Endothelial cell of umbilical vein (primary cell): Measurements from ENCODE around the gene AUTS2. TPM values are rescaled to one million over a fixed set of nuclear protein-coding genes. Genes with fewer than 3 reads are reported as not detected.
"Not testable (repeated sequence)": the region's sequence is repeated elsewhere in the genome, so short reads cannot be mapped to it uniquely, and the experiment has no call there.

Experiments used
- BruUV-seq: library from RNA; stranded (reverse); fragments of 400-500 nt; replicated peaks from 2 replicates; lab custom pipeline; 2021; lab: Mats Ljungman, UMichigan
- CTCF ChIA-PET: fragments of 300-600, 350-600 bp; sonication (Branson Sonifier 250); formaldehyde crosslinking; loops from one replicate; lab custom pipeline; 2021; ENCODE audit warnings: antibody characterized with exemption, inconsistent platforms; lab: Charles Lee
- POLR2A ChIA-PET: fragments of 300-600, 350-600 bp; sonication (Branson Sonifier 250); formaldehyde crosslinking; loops from one replicate; lab custom pipeline; 2021; ENCODE audit warnings: antibody characterized with exemption, inconsistent platforms; lab: Charles Lee
- DNase-seq: peaks from one replicate; pipeline ENCODE4 v3.0.0-alpha.2; 2011; ENCODE audit warnings: low read depth, low spot score
- FAIRE-seq: peaks from 2 replicates; lab custom pipeline; 2011; peaks lifted over from hg19 to GRCh38; lab: Jason Lieb, UNC
- H2AFZ ChIP-seq: 2 replicates; pipeline ENCODE4 v1.6.0; 2012; ENCODE audit warnings: low read depth, low read length, control low read depth, inconsistent platforms
- H3K27ac ChIP-seq: 2 replicates; pipeline ENCODE4 v1.5.1; 2011; ENCODE audit warnings: low read depth, mild to moderate bottlenecking, control low read depth, low read length, moderate library complexity; ENCODE audit not compliant: insufficient read depth
- H3K27me3 ChIP-seq, 2 experiments: 2 replicates each; pipeline versions ENCODE4 v1.6.0 to v1.6.1; 2011; ENCODE audit warnings: low read length in 2 of 2, mixed read lengths in 1 of 2; ENCODE audit not compliant: control insufficient read depth in 2 of 2, insufficient read depth in 2 of 2
- H3K36me3 ChIP-seq, 2 experiments: 2 replicates in 1 of 2; 3 replicates in 1 of 2; pipeline ENCODE4 v1.5.1; 2011; ENCODE audit warnings: low read length in 2 of 2, mild to moderate bottlenecking in 1 of 2, moderate library complexity in 1 of 2; ENCODE audit not compliant: control insufficient read depth in 2 of 2, insufficient read depth in 2 of 2; ENCODE audit errors: extremely low read depth in 1 of 2
- H3K4me1 ChIP-seq: 3 replicates; pipeline ENCODE4 v1.5.1; 2011; ENCODE audit warnings: mild to moderate bottlenecking, low read length; ENCODE audit not compliant: control insufficient read depth, insufficient read depth; ENCODE audit errors: extremely low read depth
- H3K4me2 ChIP-seq: 2 replicates; pipeline ENCODE4 v1.6.1; 2011; ENCODE audit warnings: low read length, control low read depth, mixed read lengths; ENCODE audit not compliant: insufficient read depth
- H3K4me3 ChIP-seq, 3 experiments: fragments of 200-600 bp in 1 of 3; sonication (generic), shearing (Covaris generic) in 1 of 3; replicated peaks in 1 of 3; 2 replicates each; pipeline ENCODE4 v1.5.1; 2011 to 2016; ENCODE audit warnings: control low read depth in 3 of 3, low read length in 3 of 3, mild to moderate bottlenecking in 2 of 3, inconsistent platforms in 1 of 3, low read depth in 1 of 3, moderate library complexity in 1 of 3; ENCODE audit not compliant: insufficient read depth in 1 of 3
- H3K79me2 ChIP-seq: 2 replicates; pipeline ENCODE4 v1.6.0; 2012; ENCODE audit warnings: low read length, inconsistent platforms; ENCODE audit not compliant: control insufficient read depth, insufficient read depth
- H3K9ac ChIP-seq: replicated peaks from 2 replicates; pipeline ENCODE3; 2011; ENCODE audit warnings: low read length, control low read depth; ENCODE audit not compliant: insufficient read depth; ENCODE audit errors: extremely low read depth
- H3K9me1 ChIP-seq: replicated peaks from 3 replicates; pipeline ENCODE4 v1.6.0; 2011; ENCODE audit warnings: mild to moderate bottlenecking, low read length; ENCODE audit not compliant: control insufficient read depth, insufficient read depth; ENCODE audit errors: extremely low read depth
- H3K9me3 ChIP-seq: replicated peaks from 2 replicates; pipeline ENCODE4 v1.5.1; 2012; ENCODE audit warnings: low read length, inconsistent platforms; ENCODE audit not compliant: control insufficient read depth, insufficient read depth
- H4K20me1 ChIP-seq: replicated peaks from 2 replicates; pipeline ENCODE3; 2011; ENCODE audit warnings: mild to moderate bottlenecking, low read length; ENCODE audit not compliant: control insufficient read depth, insufficient read depth; ENCODE audit errors: extremely low read depth
- CTCF ChIP-seq, 2 donors: IDR thresholded peaks; 1 replicate in 1 of 2; 2 replicates in 1 of 2; pipeline ENCODE4 v1.5.1; 2011; ENCODE audit warnings: low read length in 2 of 2, mild to moderate bottlenecking in 2 of 2, moderate library complexity in 2 of 2, control low read depth in 1 of 2, inconsistent platforms in 1 of 2, low read depth in 1 of 2; ENCODE audit not compliant: insufficient read depth in 1 of 2; ENCODE audit errors: extremely low read depth in 1 of 2
- EZH2 ChIP-seq: IDR thresholded peaks from 2 replicates; pipeline ENCODE4 v1.6.1; 2012; ENCODE audit warnings: borderline replicate concordance, low read depth, mild to moderate bottlenecking, moderate library complexity, low read length, inconsistent platforms; ENCODE audit not compliant: severe bottlenecking
- FOS ChIP-seq: IDR thresholded peaks from 2 replicates; pipeline ENCODE4 v1.6.1; 2011; ENCODE audit warnings: mild to moderate bottlenecking, low read length, moderate library complexity, borderline replicate concordance; ENCODE audit not compliant: insufficient read depth
- GATA2 ChIP-seq: IDR thresholded peaks from 2 replicates; pipeline ENCODE4 v1.7.0; 2011; ENCODE audit warnings: low read depth, mild to moderate bottlenecking, moderate library complexity, mixed read lengths, low read length; ENCODE audit not compliant: insufficient read length, insufficient read depth
- JUN ChIP-seq: IDR thresholded peaks from 2 replicates; pipeline ENCODE4 v1.6.1; 2011; ENCODE audit warnings: borderline replicate concordance, low read depth; ENCODE audit not compliant: insufficient read length, insufficient read depth
- MAX ChIP-seq: IDR thresholded peaks from 2 replicates; pipeline ENCODE4 v1.6.1; 2011; ENCODE audit not compliant: insufficient read depth, insufficient read length
- MYC ChIP-seq: IDR thresholded peaks from one replicate; pipeline ENCODE4 v1.6.1; 2011; ENCODE audit warnings: mild to moderate bottlenecking, low read depth, low read length
- POLR2A ChIP-seq: IDR thresholded peaks from 2 replicates; pipeline ENCODE4 v1.6.1; 2012; ENCODE audit warnings: low read depth, mild to moderate bottlenecking, control low read depth, low read length
- POLR2AphosphoS5 ChIP-seq: IDR thresholded peaks from 2 replicates; pipeline ENCODE4 v1.6.1; 2012; ENCODE audit warnings: low read depth, mild to moderate bottlenecking, control low read depth, low read length, moderate library complexity; ENCODE audit not compliant: insufficient read depth
- dilution Hi-C: fragments of 300-500 bp; cut with MboI; formaldehyde crosslinking; loops from one replicate; pipeline ENCODE4 v1.15.0; 2019; ENCODE audit warnings: low sequenced_read_pairs; ENCODE audit not compliant: extremely low pct_ligation_motif_present
- intact Hi-C: fragments of 100-400 bp; cut with micrococcal nuclease; formaldehyde crosslinking; loops from one replicate; pipeline ENCODE4 v1.10.0; 2022
- polyA plus RNA-seq, 4 experiments: library from polyadenylated mRNA; depleted of rRNA in 3 of 4; stranded (reverse) in 3 of 4; unstranded in 1 of 4; fragments of >200 nt; gene quantifications; 2 replicates each; pipeline versions ENCODE4 v1.2.1 to v1.2.3, GENCODE V29; 2011 to 2012; ENCODE audit warnings: missing spikeins in 1 of 4
- total RNA-seq: library from RNA; stranded (reverse); gene quantifications from 2 replicates; pipeline ENCODE4 v1.2.3, GENCODE V29; 2021

AUTS2 gene
- total and polyA plus RNA-seq, 2 donors (not counting 3 experiments of a cell fraction or from before 2014, with no cell fraction given): 0.59 to 8.0 TPM

- Histone ChIP-seq H3K9me1 (no peaks in the 10 kb centered on the region), H3K4me2 (no peak overlapping the region), H3K4me3 (no peak overlapping the region), H3K27me3 (no peaks in the 10 kb centered on the region), H3K4me1 (no peaks in the 10 kb centered on the region), H3K27ac (no peak overlapping the region), H3K36me3 (no peaks in the 10 kb centered on the region), H3K9me3 (no peaks in the 10 kb centered on the region), H3K79me2 (no peaks in the 10 kb centered on the region), H2AFZ (no peak overlapping the region), H4K20me1 (no peaks in the 10 kb centered on the region), H3K9ac (no peak overlapping the region)
- DNase-seq (no peak), FAIRE-seq (no peak)
- POLR2A ChIA-PET: no interaction called here
- no TSS peak for BruUV-seq
- TF ChIP-seq GATA2 (no peak), EZH2 (no peak), POLR2A (no peak), POLR2AphosphoS5 (no peak), MAX (no peak), MYC (no peak), JUN (no peak), FOS (no peak), CTCF (IDR thresholded peaks at IDR 0.05; ENCODE audit: extremely low read depth in 1 of 2, insufficient read depth in 1 of 2, low read depth in 1 of 2, low read length in 2 of 2) (no peak)
- intact Hi-C loops: no loop called here
- CTCF ChIA-PET: no interaction called here
- dilution Hi-C loops: no loop called here
Measured at GRCh38 chr7:70728872-70729552, 1130.7 kb downstream of the AUTS2 start.

- POLR2A ChIA-PET, H4K20me1 ChIP-seq, H3K79me2 ChIP-seq, H3K4me3 ChIP-seq, H3K9me1 ChIP-seq, H3K9ac ChIP-seq, H3K4me2 ChIP-seq, H3K4me1 ChIP-seq, FAIRE-seq, H3K36me3 ChIP-seq, CTCF ChIA-PET, H3K9me3 ChIP-seq, DNase-seq, BruUV-seq, dilution Hi-C loops, H3K27ac ChIP-seq, H2AFZ ChIP-seq, intact Hi-C loops, H3K27me3 ChIP-seq: not testable (repeated sequence)
Measured at GRCh38 chr7:70729553-70730157, 1131.4 kb downstream of the AUTS2 start.
